HG02678 (cell line): ENCODE measurements around the gene BRD4.

Source experiments
- ATAC-seq: cut with Tn5 transposase; IDR thresholded peaks from one replicate; pipeline ENCODE4 v1.9.1; 2021; ENCODE audit warnings: mild to moderate bottlenecking, moderate library complexity; ENCODE audit not compliant: unreplicated experiment

Gene BRD4

GRCh38 chr19:15250640-15250993 is 81.7 kb downstream of the BRD4 start:
- no peak for ATAC-seq

- ATAC-seq, result no peak
These were observed 82.2 kb downstream of the BRD4 start for GRCh38 chr19:15249972-15250639.

GRCh38 chr19:15249528-15249874 is 82.8 kb downstream of the BRD4 start:
- no peak for ATAC-seq

GRCh38 chr19:15248648-15249527 is 83.5 kb downstream of the BRD4 start:
- no peak for ATAC-seq

- ATAC-seq, result no peak
These were observed 84.2 kb downstream of the BRD4 start for GRCh38 chr19:15248106-15248505.

GRCh38 chr19:15247107-15248014 is 85.0 kb downstream of the BRD4 start:
- ATAC-seq, result no peak

- no peak for ATAC-seq
These were observed 86.2 kb downstream of the BRD4 start for GRCh38 chr19:15246198-15246481.

- no peak for ATAC-seq
These were observed 86.8 kb downstream of the BRD4 start for GRCh38 chr19:15245370-15246197.

GRCh38 chr19:15244808-15245207 is 87.5 kb downstream of the BRD4 start:
- no peak for ATAC-seq

- no peak for ATAC-seq
These were observed 88.1 kb downstream of the BRD4 start for GRCh38 chr19:15244106-15244803.

- no peak for ATAC-seq
These were observed 88.9 kb downstream of the BRD4 start for GRCh38 chr19:15243236-15243957.

- no peak for ATAC-seq
These were observed 91.0 kb downstream of the BRD4 start for GRCh38 chr19:15241259-15241910.

- no peak for ATAC-seq
These were observed 91.8 kb downstream of the BRD4 start for GRCh38 chr19:15240515-15240914.

GRCh38 chr19:15239337-15239949 is 92.9 kb downstream of the BRD4 start:
- ATAC-seq, result no peak

GRCh38 chr19:15238639-15239155 is 93.6 kb downstream of the BRD4 start:
- no peak for ATAC-seq

- ATAC-seq, result no peak
These were observed 94.3 kb downstream of the BRD4 start for GRCh38 chr19:15237759-15238638.

GRCh38 chr19:15236886-15237285 is 95.5 kb downstream of the BRD4 start:
- ATAC-seq, result no peak
